IPS DF 19.7 (cell line): ENCODE results near the gene MORN5.

ENCODE experiments used
- DNase-seq: peaks from one replicate; pipeline ENCODE4 v3.0.0-alpha.2; 2013; ENCODE audit warnings: low read depth, low spot score

Gene MORN5

DNA sequence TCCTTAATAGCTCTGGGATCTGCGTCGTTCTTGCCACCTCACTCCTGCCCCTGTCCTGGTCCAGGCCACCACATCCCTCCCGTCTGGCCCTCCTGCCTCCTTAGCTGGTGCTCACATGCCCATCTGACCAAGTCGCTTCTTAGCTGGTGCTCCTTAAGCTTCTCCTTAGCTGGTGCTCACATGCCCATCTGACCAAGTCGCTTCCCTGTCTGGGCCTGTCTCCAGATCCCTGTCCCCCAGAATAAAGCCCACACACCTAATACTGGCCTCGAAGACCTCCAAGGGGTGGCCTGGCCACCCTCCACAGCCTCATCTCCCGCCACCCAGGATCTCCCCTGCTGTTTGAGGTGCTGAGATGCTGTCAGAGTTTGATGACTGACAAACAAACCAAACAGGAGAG, 35.2 kb upstream of the MORN5 start:
- DNase-seq, result no peak

- DNase-seq, result no peak
Measured at GRCh38 chr9:122125158-122125508, 34.6 kb upstream of the MORN5 start.

- no peak for DNase-seq
Measured at GRCh38 chr9:122125509-122126330, 34.0 kb upstream of the MORN5 start.

GRCh38 chr9:122126331-122127261, 33.1 kb upstream of the MORN5 start:
- no peak for DNase-seq

- DNase-seq, result no peak
Measured at GRCh38 chr9:122127396-122127798, 32.3 kb upstream of the MORN5 start.

DNA sequence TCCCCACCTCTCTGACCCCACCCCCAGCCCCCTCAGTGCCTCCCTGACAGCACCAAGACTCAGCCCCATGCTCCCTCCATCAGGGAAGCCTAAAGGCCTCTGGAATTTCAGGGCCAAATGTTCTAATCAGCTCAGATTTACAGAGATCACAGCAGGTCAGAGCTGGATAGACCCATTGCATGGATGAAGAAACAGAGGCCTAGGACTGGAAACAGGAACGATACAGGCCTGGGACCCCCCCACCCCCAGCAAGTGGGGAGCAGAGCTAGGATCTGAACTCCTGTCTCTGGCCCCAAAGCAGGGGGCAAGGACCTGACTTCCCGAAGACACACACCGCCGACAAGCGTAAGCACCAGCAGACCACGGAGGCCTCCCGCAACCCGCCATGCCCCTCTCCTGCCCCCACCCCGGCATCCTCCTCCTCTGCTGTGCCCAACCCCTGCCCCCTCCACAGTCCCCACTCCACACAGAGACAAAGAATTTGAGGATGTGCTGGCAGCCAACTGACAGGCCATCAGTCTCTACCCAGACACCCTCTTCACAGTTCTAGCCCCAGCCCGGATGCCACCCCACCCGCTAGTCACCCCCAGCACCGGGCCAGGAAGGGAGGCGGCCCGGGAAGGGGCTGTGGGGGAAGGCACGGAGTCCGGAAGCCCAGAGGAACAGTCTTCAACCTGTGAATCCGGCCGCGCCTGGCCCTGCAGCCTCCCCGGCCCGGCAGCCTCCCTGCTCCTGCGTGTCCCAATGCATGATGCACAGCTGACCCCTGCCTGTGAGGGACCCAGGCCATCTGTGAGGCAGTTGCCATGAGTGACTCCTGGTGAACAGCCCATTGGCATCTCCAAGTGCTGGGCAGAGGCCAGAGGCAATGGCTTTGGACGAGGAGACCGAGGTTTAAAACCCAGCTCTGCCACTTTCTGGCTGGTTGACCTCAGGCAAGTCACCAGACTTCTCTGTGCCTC, 31.4 kb upstream of the MORN5 start:
- no peak for DNase-seq

DNA sequence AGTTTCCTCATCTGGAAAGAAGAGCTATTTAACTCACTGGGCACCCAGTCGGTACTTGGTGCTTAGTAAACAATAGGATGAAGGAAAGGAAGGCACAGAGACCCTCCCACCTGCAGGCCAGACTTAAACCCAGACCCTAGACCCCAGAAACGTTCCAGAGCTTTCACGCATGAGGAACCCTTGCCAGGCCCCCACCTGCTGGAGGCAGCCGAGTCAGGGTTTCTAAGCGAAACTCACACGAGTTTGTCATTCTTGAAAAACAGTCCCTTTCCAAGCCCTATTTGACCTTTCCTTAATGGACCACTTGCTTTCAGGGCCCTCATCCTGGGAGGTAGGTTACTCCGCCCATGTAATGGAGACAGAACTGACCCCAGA, 30.8 kb upstream of the MORN5 start:
- DNase-seq, result no peak

- no peak for DNase-seq
Measured at GRCh38 chr9:122129969-122130368, 29.7 kb upstream of the MORN5 start.

GRCh38 chr9:122130837-122131236, 28.9 kb upstream of the MORN5 start:
- no peak for DNase-seq

GRCh38 chr9:122131401-122132001, 28.2 kb upstream of the MORN5 start:
- DNase-seq, result no peak

GRCh38 chr9:122132539-122132938, 27.2 kb upstream of the MORN5 start:
- DNase-seq, result no peak

DNA sequence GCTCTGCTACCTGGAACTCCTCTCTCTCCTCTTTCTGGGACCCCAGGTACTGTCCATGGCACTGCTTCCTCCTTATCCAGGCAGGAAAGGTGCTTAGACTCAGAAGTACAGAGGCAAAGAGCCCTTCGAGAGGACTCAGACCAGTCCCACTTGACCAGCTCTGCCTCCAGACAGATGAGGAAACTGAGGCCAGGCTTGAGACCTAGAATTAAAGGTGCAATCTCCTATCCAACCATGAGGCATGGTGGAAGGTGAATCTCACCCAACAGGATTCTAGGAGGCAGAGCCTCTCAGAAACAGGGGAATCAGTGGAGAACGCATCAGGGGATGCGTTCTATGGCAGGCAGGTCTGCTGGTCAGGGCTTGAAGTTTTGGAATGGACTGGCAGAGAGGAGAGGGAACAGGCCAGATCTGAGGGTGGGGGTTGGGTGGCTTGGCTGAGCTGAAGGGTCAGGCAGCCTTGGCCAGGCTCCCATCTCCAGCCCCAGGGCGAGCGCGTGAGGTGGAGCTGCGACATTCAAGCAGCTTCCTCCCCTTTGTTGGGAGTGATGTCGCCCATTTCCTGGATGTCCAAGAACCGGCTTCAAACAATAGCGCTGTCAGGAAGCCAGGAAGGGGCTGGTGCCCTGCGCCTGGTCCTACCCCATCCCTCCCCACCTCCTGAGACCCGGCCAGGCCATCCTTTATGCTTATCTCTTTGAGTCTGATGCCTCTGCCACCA, 26.3 kb upstream of the MORN5 start:
- no peak for DNase-seq

- DNase-seq, result no peak
Measured at GRCh38 chr9:122133984-122134535, 25.6 kb upstream of the MORN5 start.

- DNase-seq, result no peak
Measured at GRCh38 chr9:122134822-122135528, 24.7 kb upstream of the MORN5 start.

GRCh38 chr9:122135529-122135859, 24.2 kb upstream of the MORN5 start:
- no peak for DNase-seq

GRCh38 chr9:122138560-122139268, 21.0 kb upstream of the MORN5 start:
- DNase-seq, result no peak

DNA sequence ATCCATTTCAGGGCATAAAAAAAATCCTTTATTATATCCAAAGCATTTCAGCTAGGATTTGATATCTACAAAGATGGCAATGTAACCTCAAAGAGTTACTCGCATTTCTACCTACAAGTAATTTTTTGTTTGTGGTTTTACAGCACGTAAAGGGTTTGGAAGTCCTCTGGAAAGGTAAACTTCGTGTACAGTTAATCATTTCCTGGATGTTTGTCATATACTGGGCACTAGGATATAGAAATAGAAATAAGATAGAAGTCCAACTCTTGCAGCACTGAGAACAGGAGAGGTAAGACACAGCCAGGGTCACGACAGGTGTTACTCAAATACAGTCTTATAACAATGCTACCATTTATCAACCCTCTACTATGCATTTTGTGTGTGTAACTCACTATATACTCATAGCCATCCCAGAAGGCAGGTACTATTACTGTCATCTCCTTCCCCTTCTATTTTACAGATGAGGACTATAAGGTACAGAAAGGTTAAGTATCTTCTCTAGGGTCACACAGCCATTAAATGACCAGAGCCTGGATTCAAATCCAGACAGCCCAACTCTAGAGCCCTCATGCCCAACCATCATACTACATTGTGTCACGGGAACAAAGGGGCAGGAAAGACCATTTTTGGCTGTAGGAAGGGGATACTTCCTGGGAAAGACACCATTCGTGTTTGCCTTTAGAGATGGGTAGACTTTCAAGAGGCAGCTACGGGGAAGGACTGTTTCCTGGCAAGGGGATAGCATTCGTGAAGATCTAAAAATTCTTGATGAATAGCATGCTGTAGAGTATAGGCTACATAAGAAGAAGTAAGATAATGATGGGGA, 19.1 kb upstream of the MORN5 start:
- DNase-seq, result no peak

DNA sequence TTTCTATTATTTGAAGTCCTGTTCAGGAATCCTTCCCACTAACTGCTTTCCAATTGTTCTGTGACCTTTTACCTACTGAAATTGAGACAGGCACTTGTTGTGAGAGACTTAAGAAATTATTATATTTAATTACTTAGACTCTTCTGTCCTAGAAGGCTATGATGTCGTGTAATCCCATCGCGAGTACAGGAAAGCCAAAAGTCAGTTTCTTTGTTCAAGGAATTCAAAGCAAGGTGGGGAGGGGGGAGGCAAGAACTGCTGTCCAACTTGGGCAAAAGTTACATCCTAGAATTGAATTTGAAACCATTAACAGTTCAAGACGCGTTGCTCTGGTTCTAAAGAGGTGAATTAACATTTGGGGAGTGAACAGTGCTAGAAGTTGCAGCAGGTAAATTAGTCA, 18.0 kb upstream of the MORN5 start:
- no peak for DNase-seq
